ENCODE results near the gene TAS1R1. TPM values are rescaled to one million over a fixed set of nuclear protein-coding genes. Genes with fewer than 3 reads are reported as not detected.

Gene TAS1R1
- total and polyA plus RNA-seq, 2 experiments from 2014 or later, result 0.19 TPM; not detected in 1

DNA sequence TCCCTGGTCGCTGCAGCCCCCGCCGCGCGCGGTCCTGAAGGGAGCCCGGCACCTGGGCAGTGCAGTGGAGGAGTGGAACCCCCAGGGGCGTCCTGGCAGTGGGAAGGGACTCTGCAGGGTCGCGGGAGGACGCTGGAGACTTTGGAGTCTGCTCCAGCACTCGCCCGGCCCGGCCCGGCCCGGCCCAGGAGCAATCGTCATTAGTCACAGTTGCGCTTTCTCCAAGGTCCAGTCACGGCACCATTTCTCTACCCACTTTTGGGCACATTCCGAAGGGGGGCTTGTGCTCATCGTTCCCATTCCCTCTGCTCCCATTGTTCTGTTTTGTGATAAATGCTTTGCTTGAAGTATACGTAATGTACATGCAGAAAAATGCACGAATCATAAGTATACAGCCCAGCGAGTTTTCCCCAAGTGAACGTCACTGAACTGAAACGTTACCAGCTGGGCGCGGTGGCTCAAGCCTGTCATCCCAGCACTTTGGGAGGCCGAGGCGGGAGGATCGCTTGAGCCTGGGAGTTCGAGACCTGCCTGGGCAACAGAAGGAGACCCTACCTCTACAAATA is 70.6 kb downstream of the TAS1R1 start (continued):
- TF ChIP-seq, protein P1, sequence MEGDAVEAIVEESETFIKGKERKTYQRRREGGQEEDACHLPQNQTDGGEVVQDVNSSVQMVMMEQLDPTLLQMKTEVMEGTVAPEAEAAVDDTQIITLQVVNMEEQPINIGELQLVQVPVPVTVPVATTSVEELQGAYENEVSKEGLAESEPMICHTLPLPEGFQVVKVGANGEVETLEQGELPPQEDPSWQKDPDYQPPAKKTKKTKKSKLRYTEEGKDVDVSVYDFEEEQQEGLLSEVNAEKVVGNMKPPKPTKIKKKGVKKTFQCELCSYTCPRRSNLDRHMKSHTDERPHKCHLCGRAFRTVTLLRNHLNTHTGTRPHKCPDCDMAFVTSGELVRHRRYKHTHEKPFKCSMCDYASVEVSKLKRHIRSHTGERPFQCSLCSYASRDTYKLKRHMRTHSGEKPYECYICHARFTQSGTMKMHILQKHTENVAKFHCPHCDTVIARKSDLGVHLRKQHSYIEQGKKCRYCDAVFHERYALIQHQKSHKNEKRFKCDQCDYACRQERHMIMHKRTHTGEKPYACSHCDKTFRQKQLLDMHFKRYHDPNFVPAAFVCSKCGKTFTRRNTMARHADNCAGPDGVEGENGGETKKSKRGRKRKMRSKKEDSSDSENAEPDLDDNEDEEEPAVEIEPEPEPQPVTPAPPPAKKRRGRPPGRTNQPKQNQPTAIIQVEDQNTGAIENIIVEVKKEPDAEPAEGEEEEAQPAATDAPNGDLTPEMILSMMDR (conservative IDR thresholded peaks at IDR 0.05; ENCODE audit: low read depth in 2 of 2), result no peak
- TF ChIP-seq ZNF331 (CRISPR knock-in tag; IDR thresholded peaks at IDR 0.05; ENCODE audit: low read depth) (no peak), EZH2phosphoT487 (IDR thresholded peaks at IDR 0.05; ENCODE audit: unreplicated experiment) (no peak)
- TF ChIP-seq, protein P2, sequence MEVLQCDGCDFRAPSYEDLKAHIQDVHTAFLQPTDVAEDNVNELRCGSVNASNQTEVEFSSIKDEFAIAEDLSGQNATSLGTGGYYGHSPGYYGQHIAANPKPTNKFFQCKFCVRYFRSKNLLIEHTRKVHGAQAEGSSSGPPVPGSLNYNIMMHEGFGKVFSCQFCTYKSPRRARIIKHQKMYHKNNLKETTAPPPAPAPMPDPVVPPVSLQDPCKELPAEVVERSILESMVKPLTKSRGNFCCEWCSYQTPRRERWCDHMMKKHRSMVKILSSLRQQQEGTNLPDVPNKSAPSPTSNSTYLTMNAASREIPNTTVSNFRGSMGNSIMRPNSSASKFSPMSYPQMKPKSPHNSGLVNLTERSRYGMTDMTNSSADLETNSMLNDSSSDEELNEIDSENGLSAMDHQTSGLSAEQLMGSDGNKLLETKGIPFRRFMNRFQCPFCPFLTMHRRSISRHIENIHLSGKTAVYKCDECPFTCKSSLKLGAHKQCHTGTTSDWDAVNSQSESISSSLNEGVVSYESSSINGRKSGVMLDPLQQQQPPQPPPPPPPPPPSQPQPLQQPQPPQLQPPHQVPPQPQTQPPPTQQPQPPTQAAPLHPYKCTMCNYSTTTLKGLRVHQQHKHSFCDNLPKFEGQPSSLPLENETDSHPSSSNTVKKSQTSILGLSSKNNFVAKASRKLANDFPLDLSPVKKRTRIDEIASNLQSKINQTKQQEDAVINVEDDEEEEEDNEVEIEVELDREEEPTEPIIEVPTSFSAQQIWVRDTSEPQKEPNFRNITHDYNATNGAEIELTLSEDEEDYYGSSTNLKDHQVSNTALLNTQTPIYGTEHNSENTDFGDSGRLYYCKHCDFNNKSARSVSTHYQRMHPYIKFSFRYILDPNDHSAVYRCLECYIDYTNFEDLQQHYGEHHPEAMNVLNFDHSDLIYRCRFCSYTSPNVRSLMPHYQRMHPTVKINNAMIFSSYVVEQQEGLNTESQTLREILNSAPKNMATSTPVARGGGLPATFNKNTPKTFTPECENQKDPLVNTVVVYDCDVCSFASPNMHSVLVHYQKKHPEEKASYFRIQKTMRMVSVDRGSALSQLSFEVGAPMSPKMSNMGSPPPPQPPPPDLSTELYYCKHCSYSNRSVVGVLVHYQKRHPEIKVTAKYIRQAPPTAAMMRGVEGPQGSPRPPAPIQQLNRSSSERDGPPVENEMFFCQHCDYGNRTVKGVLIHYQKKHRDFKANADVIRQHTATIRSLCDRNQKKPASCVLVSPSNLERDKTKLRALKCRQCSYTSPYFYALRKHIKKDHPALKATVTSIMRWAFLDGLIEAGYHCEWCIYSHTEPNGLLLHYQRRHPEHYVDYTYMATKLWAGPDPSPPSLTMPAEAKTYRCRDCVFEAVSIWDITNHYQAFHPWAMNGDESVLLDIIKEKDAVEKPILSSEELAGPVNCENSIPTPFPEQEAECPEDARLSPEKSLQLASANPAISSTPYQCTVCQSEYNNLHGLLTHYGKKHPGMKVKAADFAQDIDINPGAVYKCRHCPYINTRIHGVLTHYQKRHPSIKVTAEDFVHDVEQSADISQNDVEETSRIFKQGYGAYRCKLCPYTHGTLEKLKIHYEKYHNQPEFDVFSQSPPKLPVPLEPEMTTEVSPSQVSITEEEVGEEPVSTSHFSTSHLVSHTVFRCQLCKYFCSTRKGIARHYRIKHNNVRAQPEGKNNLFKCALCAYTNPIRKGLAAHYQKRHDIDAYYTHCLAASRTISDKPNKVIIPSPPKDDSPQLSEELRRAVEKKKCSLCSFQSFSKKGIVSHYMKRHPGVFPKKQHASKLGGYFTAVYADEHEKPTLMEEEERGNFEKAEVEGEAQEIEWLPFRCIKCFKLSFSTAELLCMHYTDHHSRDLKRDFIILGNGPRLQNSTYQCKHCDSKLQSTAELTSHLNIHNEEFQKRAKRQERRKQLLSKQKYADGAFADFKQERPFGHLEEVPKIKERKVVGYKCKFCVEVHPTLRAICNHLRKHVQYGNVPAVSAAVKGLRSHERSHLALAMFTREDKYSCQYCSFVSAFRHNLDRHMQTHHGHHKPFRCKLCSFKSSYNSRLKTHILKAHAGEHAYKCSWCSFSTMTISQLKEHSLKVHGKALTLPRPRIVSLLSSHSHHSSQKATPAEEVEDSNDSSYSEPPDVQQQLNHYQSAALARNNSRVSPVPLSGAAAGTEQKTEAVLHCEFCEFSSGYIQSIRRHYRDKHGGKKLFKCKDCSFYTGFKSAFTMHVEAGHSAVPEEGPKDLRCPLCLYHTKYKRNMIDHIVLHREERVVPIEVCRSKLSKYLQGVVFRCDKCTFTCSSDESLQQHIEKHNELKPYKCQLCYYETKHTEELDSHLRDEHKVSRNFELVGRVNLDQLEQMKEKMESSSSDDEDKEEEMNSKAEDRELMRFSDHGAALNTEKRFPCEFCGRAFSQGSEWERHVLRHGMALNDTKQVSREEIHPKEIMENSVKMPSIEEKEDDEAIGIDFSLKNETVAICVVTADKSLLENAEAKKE (CRISPR knock-in tag; IDR thresholded peaks at IDR 0.05), result no peak

DNA sequence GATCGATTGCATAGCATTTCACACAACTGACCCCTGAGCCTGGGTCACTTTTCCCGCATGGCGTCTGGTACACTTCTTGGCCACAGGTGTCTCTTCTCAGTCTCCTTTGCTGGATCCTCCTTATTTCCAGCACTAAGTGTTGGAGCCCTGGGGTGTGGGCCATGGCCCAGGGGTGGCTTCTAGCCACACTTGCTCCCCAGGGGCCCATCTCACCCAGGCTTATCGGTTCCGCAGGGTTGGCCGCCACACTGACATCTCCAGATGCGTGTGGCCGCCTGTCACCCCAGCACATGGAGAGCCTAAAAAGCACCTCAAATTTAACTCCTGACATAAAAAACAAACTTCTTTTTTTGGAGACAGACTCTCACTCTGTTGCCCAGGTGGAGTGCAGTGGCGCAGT is 71.9 kb downstream of the TAS1R1 start:
- H3K27ac ChIP-seq (ENCODE audit: low read depth), result no peak overlapping the region
- H3K4me2 ChIP-seq, result no peak overlapping the region
- peaks cover 4% of the 10 kb centered on the region for H3K27me3 Mint-ChIP-seq (ENCODE audit: insufficient read depth, low read depth, poor library complexity)
- H3K9me3 Mint-ChIP-seq, result no peaks in the 10 kb centered on the region
- peaks cover 20% of the 10 kb centered on the region for H3K4me1 Mint-ChIP-seq
- H3K4me1 ChIP-seq (ENCODE audit: insufficient read depth), result peaks cover 10% of the 10 kb centered on the region
- no peak overlapping the region for H3K27ac Mint-ChIP-seq
- H4K20me1 ChIP-seq (replicated peaks; ENCODE audit: insufficient read depth), result peaks cover 29% of the 10 kb centered on the region
- peak overlapping the region; percentile 89; the same call in 1 of the 3 replicates for H3K4me3 Mint-ChIP-seq
- ATAC-seq, result no peak
- no peaks in the 10 kb centered on the region for H3K27me3 ChIP-seq (ENCODE audit: insufficient read depth)
- H3K36me3 ChIP-seq (ENCODE audit: insufficient read depth), result no peaks in the 10 kb centered on the region; the same call in 1 of the 2 replicates
- peaks cover 31% of the 10 kb centered on the region for H3F3A ChIP-seq (replicated peaks; ENCODE audit: low read depth)
- no peaks in the 10 kb centered on the region for H3K9me2 ChIP-seq (ENCODE audit: insufficient read depth)
- no peak overlapping the region for H3K4me3 ChIP-seq
- peaks cover 34% of the 10 kb centered on the region for H3K36me3 Mint-ChIP-seq (ENCODE audit: low read depth)
- no peak for DNase-seq (ENCODE audit: low spot score)
- no peak overlapping the region for H2AFZ ChIP-seq
- peaks cover 38% of the 10 kb centered on the region for H3K79me2 ChIP-seq (replicated peaks; ENCODE audit: insufficient read depth)
- TF ChIP-seq STAT1 (IDR thresholded peaks at IDR 0.05; ENCODE audit: unreplicated experiment), result no peak
- TF ChIP-seq ZNF114 (CRISPR knock-in tag; IDR thresholded peaks at IDR 0.05), result no peak
- TF ChIP-seq, protein P3, sequence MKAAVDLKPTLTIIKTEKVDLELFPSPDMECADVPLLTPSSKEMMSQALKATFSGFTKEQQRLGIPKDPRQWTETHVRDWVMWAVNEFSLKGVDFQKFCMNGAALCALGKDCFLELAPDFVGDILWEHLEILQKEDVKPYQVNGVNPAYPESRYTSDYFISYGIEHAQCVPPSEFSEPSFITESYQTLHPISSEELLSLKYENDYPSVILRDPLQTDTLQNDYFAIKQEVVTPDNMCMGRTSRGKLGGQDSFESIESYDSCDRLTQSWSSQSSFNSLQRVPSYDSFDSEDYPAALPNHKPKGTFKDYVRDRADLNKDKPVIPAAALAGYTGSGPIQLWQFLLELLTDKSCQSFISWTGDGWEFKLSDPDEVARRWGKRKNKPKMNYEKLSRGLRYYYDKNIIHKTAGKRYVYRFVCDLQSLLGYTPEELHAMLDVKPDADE (IDR thresholded peaks at IDR 0.05), result no peak
- TF ChIP-seq, protein P4, sequence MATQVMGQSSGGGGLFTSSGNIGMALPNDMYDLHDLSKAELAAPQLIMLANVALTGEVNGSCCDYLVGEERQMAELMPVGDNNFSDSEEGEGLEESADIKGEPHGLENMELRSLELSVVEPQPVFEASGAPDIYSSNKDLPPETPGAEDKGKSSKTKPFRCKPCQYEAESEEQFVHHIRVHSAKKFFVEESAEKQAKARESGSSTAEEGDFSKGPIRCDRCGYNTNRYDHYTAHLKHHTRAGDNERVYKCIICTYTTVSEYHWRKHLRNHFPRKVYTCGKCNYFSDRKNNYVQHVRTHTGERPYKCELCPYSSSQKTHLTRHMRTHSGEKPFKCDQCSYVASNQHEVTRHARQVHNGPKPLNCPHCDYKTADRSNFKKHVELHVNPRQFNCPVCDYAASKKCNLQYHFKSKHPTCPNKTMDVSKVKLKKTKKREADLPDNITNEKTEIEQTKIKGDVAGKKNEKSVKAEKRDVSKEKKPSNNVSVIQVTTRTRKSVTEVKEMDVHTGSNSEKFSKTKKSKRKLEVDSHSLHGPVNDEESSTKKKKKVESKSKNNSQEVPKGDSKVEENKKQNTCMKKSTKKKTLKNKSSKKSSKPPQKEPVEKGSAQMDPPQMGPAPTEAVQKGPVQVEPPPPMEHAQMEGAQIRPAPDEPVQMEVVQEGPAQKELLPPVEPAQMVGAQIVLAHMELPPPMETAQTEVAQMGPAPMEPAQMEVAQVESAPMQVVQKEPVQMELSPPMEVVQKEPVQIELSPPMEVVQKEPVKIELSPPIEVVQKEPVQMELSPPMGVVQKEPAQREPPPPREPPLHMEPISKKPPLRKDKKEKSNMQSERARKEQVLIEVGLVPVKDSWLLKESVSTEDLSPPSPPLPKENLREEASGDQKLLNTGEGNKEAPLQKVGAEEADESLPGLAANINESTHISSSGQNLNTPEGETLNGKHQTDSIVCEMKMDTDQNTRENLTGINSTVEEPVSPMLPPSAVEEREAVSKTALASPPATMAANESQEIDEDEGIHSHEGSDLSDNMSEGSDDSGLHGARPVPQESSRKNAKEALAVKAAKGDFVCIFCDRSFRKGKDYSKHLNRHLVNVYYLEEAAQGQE (IDR thresholded peaks at IDR 0.05; ENCODE audit: unreplicated experiment), result no peak
- no peak for TF ChIP-seq CREB1 (CRISPR knock-in tag; IDR thresholded peaks at IDR 0.05; ENCODE audit: low read depth)
- TF ChIP-seq EZH2 (IDR thresholded peaks at IDR 0.05; ENCODE audit: low read depth, unreplicated experiment), result no peak
